T1000 (cell line): ENCODE measurements around the gene A4GALT.
"Not testable (repeated sequence)": the region's sequence is repeated elsewhere in the genome, so short reads cannot be mapped to it uniquely, and the experiment has no call there.

Experiments
- DNase-seq: peaks from one replicate; lab custom pipeline; 2025; ENCODE audit warnings: mixed read lengths; lab: John Stamatoyannopoulos, UW

A4GALT gene

GRCh38 chr22:42742940-42743339 is 22.3 kb upstream of the A4GALT start:
- DNase-seq, result no peak

GRCh38 chr22:42740320-42740719 is 19.6 kb upstream of the A4GALT start:
- not testable (repeated sequence) for DNase-seq

GRCh38 chr22:42734406-42734805 is 13.7 kb upstream of the A4GALT start:
- DNase-seq, result no peak

GRCh38 chr22:42733394-42733793 is 12.7 kb upstream of the A4GALT start:
- not testable (repeated sequence) for DNase-seq

GRCh38 chr22:42732081-42732480 is 11.4 kb upstream of the A4GALT start:
- DNase-seq, result no peak

GRCh38 chr22:42726811-42727210 is 6.1 kb upstream of the A4GALT start:
- no peak for DNase-seq

- no peak for DNase-seq
Measured at GRCh38 chr22:42725606-42726355, 5.1 kb upstream of the A4GALT start.

- DNase-seq, result no peak
Measured at GRCh38 chr22:42724062-42724461, 3.4 kb upstream of the A4GALT start.

GRCh38 chr22:42721045-42721434 is 370 bp upstream of the A4GALT start:
- no peak for DNase-seq

GRCh38 chr22:42719656-42720262 is 911 bp downstream of the A4GALT start:
- DNase-seq, result no peak

GRCh38 chr22:42719133-42719532 is 1.5 kb downstream of the A4GALT start:
- DNase-seq, result no peak

- no peak for DNase-seq
Measured at GRCh38 chr22:42717197-42717928, 3.3 kb downstream of the A4GALT start.

- DNase-seq, result no peak
Measured at GRCh38 chr22:42716649-42717127, 4.0 kb downstream of the A4GALT start.

GRCh38 chr22:42716221-42716620 is 4.4 kb downstream of the A4GALT start:
- no peak for DNase-seq

- no peak for DNase-seq
Measured at GRCh38 chr22:42714768-42715390, 5.8 kb downstream of the A4GALT start.

GRCh38 chr22:42714308-42714707 is 6.4 kb downstream of the A4GALT start:
- no peak for DNase-seq

- no peak for DNase-seq
Measured at GRCh38 chr22:42711895-42712837, 8.5 kb downstream of the A4GALT start.

GRCh38 chr22:42711281-42711731 is 9.4 kb downstream of the A4GALT start:
- no peak for DNase-seq

GRCh38 chr22:42708417-42708816 is 12.3 kb downstream of the A4GALT start:
- no peak for DNase-seq

- DNase-seq, result no peak
Measured at GRCh38 chr22:42707496-42707895, 13.2 kb downstream of the A4GALT start.

- DNase-seq, result no peak
Measured at GRCh38 chr22:42704896-42705295, 15.8 kb downstream of the A4GALT start.
